T-helper 17 cell (primary cell): ENCODE data around the gene USP3. TPM values are rescaled to one million over a fixed set of nuclear protein-coding genes. Genes with fewer than 3 reads are reported as not detected.
"Not testable (repeated sequence)": the region's sequence is repeated elsewhere in the genome, so short reads cannot be mapped to it uniquely, and the experiment has no call there.

Source experiments
- ATAC-seq: fragments of 150-1000 bp; cut with Tn5 transposase; 2 replicates; pipeline ENCODE4 v1.10.0; 2021; ENCODE audit warnings: mild to moderate bottlenecking, moderate library complexity
- DNase-seq, 3 donors: peaks; one replicate each; pipeline versions ENCODE4 v3.0.0 to v3.0.0-alpha.2; 2020 to 2021
- H3K9me3 ChIP-seq: one replicate; pipeline ENCODE4 v1.7.0; 2013; ENCODE audit warnings: low read length, mild to moderate bottlenecking; ENCODE audit not compliant: control insufficient read depth, poor library complexity, severe bottlenecking
- H3K27ac Mint-ChIP-seq: one replicate; pipeline ENCODE4 v1.8.0; 2022; ENCODE audit warnings: mild to moderate bottlenecking, moderate library complexity, mixed read lengths
- H3K27me3 Mint-ChIP-seq: one replicate; pipeline ENCODE4 v1.8.0; 2022; ENCODE audit warnings: mixed read lengths
- H3K36me3 Mint-ChIP-seq: one replicate; pipeline ENCODE4 v1.8.0; 2022; ENCODE audit warnings: low read depth, mixed read lengths
- H3K4me1 Mint-ChIP-seq: one replicate; pipeline ENCODE4 v1.8.0; 2022; ENCODE audit warnings: mild to moderate bottlenecking, mixed read lengths
- H3K4me3 Mint-ChIP-seq: one replicate; pipeline ENCODE4 v1.8.0; 2022; ENCODE audit warnings: mild to moderate bottlenecking, moderate library complexity, mixed read lengths
- total RNA-seq, 4 donors: library from RNA in 2 of 4; stranded (reverse) in 2 of 4; gene quantifications; one replicate each; pipeline ENCODE4 v1.2.3 and lab custom pipeline; 2022 to 2026

USP3 gene
- total RNA-seq, 2 donors from 2014 or later, result 219 to 288 TPM

DNA sequence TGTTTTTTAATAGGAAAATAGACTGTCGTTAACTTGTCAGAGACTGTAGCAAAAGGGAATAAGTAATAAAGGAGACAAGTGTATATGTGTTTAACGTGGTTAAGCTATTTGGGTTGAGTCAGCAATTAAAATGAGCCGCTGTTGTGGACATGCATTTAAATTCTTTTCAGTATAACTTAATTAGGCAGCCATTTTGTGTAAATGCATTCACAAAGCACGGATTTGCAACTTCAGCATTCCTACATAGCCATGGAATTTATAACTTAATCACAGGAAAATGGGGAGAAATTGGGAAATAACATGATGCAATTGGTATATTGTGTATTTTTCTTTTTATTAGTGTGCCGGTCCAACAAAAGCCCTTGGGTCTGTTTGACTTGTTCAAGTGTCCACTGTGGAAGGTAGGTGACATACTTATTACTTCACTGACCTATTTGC is 27.9 kb downstream of the USP3 start:
- H3K9me3 ChIP-seq, result no peaks in the 10 kb centered on the region
- H3K36me3 Mint-ChIP-seq, result peaks cover 2% of the 10 kb centered on the region
- H3K27ac Mint-ChIP-seq, result peak overlapping the region; percentile 62
- DNase-seq (no peak), ATAC-seq (no peak)
- H3K27me3 Mint-ChIP-seq, result no peaks in the 10 kb centered on the region
- H3K4me1 Mint-ChIP-seq, result peaks cover 59% of the 10 kb centered on the region
- no peak overlapping the region for H3K4me3 Mint-ChIP-seq

DNA sequence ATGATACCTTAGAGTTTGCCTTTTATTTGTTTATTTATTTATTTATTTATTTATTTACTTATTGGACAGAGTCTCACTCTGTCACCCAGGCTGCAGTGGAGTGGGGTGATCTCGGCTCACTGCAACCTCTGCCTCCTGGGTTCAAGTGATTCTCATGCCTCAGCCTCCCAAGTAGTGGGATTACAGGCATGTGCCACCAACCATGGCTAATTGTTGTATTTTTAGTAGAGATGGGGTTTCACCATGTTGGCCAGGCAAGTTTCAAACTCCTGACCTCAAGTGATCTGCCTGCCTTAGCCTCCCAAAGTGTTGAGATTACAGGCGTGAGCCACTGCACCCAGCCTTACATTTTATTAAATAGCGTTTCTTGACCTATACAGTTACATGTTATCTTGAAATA is 30.5 kb downstream of the USP3 start:
- H3K4me3 Mint-ChIP-seq, H3K9me3 ChIP-seq, DNase-seq, H3K27me3 Mint-ChIP-seq, H3K36me3 Mint-ChIP-seq, ATAC-seq: not testable (repeated sequence)
- peak overlapping the region; percentile 74 for H3K27ac Mint-ChIP-seq
- peaks cover 47% of the 10 kb centered on the region for H3K4me1 Mint-ChIP-seq

DNA sequence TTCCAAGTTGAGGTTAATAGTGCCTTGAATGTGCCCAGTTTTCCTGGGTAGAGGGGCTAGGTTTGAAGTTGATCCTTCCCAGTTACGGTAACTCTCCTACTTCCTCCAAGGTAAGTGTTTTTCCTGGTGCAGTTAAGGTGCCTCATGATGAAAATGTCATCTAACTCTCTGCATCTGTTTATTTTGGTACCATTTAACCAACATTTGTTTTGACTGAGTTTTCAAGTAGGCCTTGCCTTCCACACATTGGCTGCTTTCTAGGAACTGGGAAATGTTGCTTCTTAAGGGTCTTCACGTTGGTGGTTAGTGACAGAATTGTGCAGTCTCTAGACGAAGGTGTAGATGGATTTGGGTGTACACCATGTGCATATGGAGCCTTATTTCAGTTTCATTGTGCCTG is 31.3 kb downstream of the USP3 start:
- Mint-ChIP-seq H3K4me3 (no peak overlapping the region), H3K36me3 (peaks cover 6% of the 10 kb centered on the region), H3K4me1 (peaks cover 48% of the 10 kb centered on the region), H3K27ac (peak overlapping the region; percentile 74), H3K27me3 (no peaks in the 10 kb centered on the region)
- no peak for ATAC-seq
- H3K9me3 ChIP-seq, result no peaks in the 10 kb centered on the region
- DNase-seq, result no peak

DNA sequence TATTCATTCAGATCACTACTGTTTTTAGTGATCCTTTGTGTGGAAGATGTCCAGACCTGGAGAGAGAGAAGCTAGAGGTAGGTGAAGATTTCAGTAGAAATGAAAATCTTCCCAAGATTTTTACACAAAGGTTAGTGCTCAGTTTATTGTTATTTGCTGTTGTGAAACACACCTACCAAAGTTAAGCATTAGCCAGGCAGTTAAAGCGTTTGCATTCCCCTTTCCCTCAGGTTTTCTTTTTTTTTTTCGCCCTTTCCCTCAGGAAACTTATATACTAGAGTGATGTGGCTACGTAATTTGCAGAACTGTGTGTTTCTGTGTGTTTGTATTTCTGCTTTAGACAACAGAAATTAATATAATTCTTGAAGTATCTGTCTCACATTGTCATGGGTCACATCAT is 34.5 kb downstream of the USP3 start:
- DNase-seq, result no peak
- Mint-ChIP-seq H3K27me3 (no peaks in the 10 kb centered on the region), H3K4me3 (no peak overlapping the region), H3K4me1 (peaks cover 38% of the 10 kb centered on the region), H3K36me3 (peaks cover 4% of the 10 kb centered on the region), H3K27ac (no peak overlapping the region)
- ATAC-seq, result no peak
- H3K9me3 ChIP-seq, result no peaks in the 10 kb centered on the region

DNA sequence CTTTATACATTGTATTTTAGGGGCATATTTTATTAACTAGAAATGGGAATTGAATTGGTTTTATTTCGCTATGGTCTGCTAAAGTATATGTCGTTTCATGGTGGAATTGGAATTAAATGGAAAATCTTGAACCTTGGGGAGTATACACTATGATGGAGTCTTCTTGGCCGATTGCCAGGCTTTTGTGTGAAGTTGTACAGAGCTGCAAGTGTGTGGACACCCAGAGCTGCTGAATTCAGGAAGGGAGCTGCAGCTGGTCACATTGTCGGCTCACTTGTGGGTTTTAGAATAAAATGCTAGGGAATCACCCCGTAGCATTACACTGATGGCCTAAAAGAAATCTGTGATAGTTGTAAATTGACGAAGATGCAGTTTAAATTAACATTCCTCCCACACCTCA is 35.1 kb downstream of the USP3 start:
- H3K36me3 Mint-ChIP-seq, result peaks cover 8% of the 10 kb centered on the region
- no peaks in the 10 kb centered on the region for H3K9me3 ChIP-seq
- no peak overlapping the region for H3K4me3 Mint-ChIP-seq
- no peak for DNase-seq
- peak overlapping the region; percentile 59 for H3K27ac Mint-ChIP-seq
- no peaks in the 10 kb centered on the region for H3K27me3 Mint-ChIP-seq
- peaks cover 44% of the 10 kb centered on the region for H3K4me1 Mint-ChIP-seq
- ATAC-seq, result no peak

DNA sequence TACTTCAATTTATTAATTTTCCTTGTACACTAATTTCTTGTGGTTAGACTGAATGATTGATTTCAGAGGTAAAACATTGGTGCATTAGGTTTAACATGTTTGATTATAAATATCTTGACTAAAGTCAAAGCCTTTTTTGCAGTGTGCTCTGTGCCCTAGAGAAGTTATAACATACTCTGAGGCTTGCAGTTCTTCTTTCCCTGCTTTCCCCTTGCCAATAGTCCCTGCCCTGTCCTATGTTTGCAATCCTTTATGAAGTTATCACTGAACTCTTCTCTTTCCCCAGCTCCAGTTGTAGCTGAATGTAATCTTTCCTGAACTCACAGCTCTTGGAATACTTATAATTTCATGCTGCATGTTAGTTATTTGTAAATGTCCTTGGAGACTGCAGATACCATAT is 35.6 kb downstream of the USP3 start:
- peaks cover 10% of the 10 kb centered on the region for H3K36me3 Mint-ChIP-seq
- H3K4me3 Mint-ChIP-seq, result no peak overlapping the region
- H3K27me3 Mint-ChIP-seq, result no peaks in the 10 kb centered on the region
- peak overlapping the region; percentile 59 for H3K27ac Mint-ChIP-seq
- no peaks in the 10 kb centered on the region for H3K9me3 ChIP-seq
- H3K4me1 Mint-ChIP-seq, result peaks cover 47% of the 10 kb centered on the region
- DNase-seq, result no peak
- ATAC-seq, result no peak

DNA sequence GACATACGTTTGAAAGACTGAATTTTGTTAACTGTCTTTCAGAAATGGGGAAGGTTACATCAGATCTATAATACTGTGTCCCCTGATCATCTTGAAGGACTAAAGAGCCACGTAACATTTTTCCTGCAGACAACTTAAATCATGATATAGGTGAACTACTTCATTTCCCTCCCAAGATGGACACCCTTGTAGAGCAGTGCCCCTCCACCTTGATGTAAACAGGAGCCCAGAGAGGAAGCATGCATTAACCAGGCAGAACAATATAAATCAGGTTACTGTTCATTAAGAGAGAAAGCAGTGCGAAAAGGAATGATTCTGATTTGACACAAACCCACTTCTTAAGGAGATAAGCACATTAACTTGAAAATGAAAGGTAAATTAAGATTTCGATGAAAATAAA is 36.1 kb downstream of the USP3 start:
- H3K27me3 Mint-ChIP-seq, result no peaks in the 10 kb centered on the region
- peak overlapping the region; percentile 41 for H3K4me3 Mint-ChIP-seq
- DNase-seq (no peak), ATAC-seq (no peak)
- H3K4me1 Mint-ChIP-seq, result peaks cover 45% of the 10 kb centered on the region
- peak overlapping the region; percentile 59 for H3K27ac Mint-ChIP-seq
- H3K36me3 Mint-ChIP-seq, result peaks cover 10% of the 10 kb centered on the region
- H3K9me3 ChIP-seq, result no peaks in the 10 kb centered on the region

DNA sequence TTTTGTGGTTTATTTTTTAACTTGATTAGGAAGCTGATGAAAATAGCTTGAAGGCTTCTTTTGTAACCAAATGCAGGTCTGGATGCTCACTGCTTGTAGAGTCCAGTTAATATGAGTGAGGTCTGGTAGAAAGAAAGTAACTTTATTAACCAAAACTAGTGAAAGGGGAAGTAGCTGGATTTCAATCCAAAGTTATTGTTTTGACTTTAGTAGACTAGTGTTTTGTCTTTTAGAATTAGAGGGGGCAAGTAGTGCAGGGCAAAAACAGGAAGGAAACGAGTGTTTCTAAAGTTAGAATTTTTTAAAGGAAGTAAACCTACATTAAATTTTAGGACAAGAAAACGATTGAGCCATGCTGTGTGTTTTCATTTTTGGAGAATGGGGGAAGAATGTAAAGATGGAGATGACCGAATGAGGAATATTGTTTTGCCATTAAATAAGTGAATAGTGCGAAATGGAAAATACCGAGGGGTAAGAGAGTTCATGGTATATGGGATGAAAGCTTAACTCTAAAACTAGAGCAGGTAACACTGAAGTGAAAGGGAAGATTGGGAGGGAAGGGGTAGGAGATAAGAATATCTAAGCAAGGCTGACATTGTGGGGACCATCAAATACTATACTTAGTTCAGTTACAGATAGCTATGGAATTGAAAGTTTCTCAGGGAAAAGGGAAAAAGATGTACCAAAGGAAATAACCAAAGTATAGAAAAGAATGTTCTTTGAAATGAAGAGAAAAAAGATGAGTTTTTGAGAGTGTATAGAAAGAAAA is 40.0 kb downstream of the USP3 start:
- DNase-seq, result no peak
- ATAC-seq, result peak; percentile 38
- Mint-ChIP-seq H3K36me3 (peaks cover 8% of the 10 kb centered on the region), H3K4me1 (peaks cover 38% of the 10 kb centered on the region), H3K4me3 (peak overlapping the region; percentile 79), H3K27me3 (no peaks in the 10 kb centered on the region), H3K27ac (peak overlapping the region; percentile 92)
- no peaks in the 10 kb centered on the region for H3K9me3 ChIP-seq

DNA sequence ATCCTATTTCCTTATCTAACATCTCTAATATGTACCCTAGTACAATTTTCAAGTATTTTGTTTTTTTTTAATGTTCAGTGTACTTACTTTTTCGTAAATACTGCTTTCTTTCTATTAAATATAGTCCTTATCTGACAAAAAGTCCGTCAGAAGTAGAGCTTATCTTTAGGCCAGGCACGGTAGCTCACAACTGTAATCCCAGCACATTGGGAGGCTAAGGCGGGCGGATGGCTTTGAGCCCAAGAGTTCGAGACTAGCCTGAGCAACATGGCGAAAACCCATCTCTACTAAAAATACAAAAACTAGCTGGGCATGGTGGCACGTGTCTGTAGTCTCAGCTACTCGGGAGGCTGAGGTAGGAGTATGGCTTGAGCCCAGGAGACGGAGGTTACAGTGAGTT is 41.1 kb downstream of the USP3 start:
- ATAC-seq, result no peak
- peak overlapping the region; percentile 41 for H3K4me3 Mint-ChIP-seq
- H3K9me3 ChIP-seq, result no peaks in the 10 kb centered on the region
- DNase-seq, result no peak
- peaks cover 36% of the 10 kb centered on the region for H3K4me1 Mint-ChIP-seq
- peaks cover 6% of the 10 kb centered on the region for H3K36me3 Mint-ChIP-seq
- H3K27ac Mint-ChIP-seq, result peak overlapping the region; percentile 92
- no peaks in the 10 kb centered on the region for H3K27me3 Mint-ChIP-seq

DNA sequence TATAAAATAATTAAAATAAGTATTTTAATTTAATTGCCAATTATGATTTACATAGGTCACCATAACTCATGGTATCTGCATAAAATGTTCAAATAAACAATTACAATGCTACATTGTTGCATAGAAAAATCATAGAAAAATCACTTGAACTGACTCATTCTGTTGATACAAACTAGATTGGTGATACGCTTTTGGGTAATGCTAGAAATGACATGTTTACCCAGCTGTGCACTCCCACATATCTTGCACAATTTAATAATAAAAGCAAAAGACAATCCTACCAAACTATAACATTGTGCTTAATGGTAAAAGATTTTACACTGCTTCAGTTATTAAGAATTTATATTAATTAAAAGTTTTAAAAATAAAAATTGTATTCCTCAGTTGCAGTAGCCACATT is 47.0 kb downstream of the USP3 start:
- H3K4me1 Mint-ChIP-seq, result peaks cover 25% of the 10 kb centered on the region
- DNase-seq (no peak), ATAC-seq (no peak)
- H3K9me3 ChIP-seq, result no peaks in the 10 kb centered on the region
- H3K36me3 Mint-ChIP-seq, result no peaks in the 10 kb centered on the region
- H3K27ac Mint-ChIP-seq, result no peak overlapping the region
- H3K27me3 Mint-ChIP-seq, result no peaks in the 10 kb centered on the region
- no peak overlapping the region for H3K4me3 Mint-ChIP-seq

DNA sequence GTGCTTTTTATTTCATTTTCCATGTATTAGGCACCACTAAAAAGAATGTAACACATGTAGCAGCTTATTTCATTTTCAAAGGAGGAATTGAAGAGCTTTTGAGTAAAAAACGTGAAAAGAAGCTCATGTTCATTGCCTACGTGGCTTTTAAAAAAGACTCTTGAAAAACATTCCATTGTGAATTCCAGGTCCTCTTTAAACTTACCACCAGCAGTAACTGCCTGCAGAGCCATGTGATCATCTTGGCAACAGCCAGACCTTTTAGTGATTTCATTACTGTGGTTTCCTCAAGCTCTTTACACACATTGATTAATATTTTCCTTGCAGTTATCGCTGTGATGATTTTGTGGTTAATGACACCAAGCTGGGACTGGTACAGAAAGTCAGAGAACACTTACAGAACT is 49.0 kb downstream of the USP3 start:
- Mint-ChIP-seq H3K27ac (peak overlapping the region; percentile 89), H3K4me1 (peaks cover 21% of the 10 kb centered on the region), H3K27me3 (no peaks in the 10 kb centered on the region), H3K4me3 (no peak overlapping the region), H3K36me3 (peaks cover 3% of the 10 kb centered on the region)
- ATAC-seq, result peak; percentile 27
- no peaks in the 10 kb centered on the region for H3K9me3 ChIP-seq
- DNase-seq, result no peak

DNA sequence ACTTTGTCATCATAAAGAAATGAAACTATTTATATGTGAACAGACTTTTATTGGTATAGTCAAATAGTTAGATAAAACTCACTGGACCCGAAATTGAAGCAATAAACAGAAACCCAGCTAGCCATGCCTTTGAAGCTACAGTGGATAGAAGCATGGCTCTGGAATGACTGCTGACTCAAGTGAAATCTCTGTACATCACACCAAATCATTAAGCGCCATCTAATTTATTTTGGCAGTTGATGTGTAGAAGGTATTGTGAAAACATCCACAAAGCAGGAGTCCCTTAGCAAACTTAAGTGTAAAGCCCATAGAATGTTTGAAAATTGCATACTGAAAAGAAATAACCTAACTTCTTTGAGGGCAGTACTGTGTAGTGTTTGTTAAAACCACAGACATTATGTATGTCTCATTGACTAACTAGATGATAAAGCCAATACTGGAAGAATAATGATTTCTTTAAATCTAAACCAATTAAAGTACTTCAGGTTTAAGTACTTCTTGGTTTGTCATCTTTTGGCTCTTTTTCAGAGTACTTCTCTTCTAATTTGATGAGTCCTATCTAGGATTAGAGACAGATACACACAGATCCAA is 50.0 kb downstream of the USP3 start:
- H3K27me3 Mint-ChIP-seq, result no peaks in the 10 kb centered on the region
- H3K36me3 Mint-ChIP-seq, result peaks cover 5% of the 10 kb centered on the region
- H3K27ac Mint-ChIP-seq, result no peak overlapping the region
- ATAC-seq, result no peak
- H3K4me1 Mint-ChIP-seq, result peaks cover 25% of the 10 kb centered on the region
- no peaks in the 10 kb centered on the region for H3K9me3 ChIP-seq
- no peak for DNase-seq
- no peak overlapping the region for H3K4me3 Mint-ChIP-seq

DNA sequence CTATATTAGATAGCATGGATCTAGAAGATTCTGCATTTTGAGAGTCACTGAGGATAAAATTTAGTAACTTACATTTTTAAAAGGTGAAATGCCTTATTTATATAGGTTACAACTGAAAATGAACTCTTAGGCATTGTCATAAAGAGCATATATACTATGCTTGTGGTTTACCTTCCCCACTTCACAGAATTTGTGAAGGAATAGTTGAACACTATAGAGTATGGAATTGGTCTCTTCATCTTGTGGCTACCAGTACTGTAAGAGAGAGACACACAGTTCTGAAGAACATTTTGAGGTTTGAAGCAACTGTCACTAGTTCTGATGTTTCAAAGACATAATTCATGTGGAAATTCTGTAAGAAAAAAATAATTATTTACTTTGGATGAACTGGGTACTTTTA is 51.1 kb downstream of the USP3 start:
- peaks cover 26% of the 10 kb centered on the region for H3K4me1 Mint-ChIP-seq
- H3K27ac Mint-ChIP-seq, result peak overlapping the region; percentile 69
- ATAC-seq (no peak), DNase-seq (no peak)
- H3K9me3 ChIP-seq, result no peaks in the 10 kb centered on the region
- H3K27me3 Mint-ChIP-seq, result no peaks in the 10 kb centered on the region
- no peak overlapping the region for H3K4me3 Mint-ChIP-seq
- peaks cover 5% of the 10 kb centered on the region for H3K36me3 Mint-ChIP-seq

DNA sequence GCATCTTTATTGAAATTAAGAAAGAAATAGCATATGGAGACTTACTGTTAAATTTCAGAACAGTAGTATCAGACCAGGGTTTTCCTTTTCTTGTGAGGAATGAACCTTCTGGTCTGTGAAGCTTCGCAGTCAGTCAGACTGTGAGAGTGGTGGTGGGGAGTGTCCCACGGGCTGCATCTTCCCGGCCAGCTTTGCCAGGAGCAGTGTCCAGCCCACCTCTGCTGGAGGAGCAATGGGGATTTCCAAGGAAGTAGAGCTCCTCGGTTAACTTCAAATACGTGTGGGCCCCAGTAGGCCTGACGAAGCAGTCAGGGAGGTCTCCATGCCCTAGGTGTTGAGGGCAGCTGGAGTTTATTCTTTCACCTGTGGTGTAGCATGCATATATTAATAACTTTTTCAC is 51.9 kb downstream of the USP3 start:
- Mint-ChIP-seq H3K36me3 (peaks cover 8% of the 10 kb centered on the region), H3K4me1 (peaks cover 32% of the 10 kb centered on the region), H3K27me3 (no peaks in the 10 kb centered on the region), H3K4me3 (no peak overlapping the region), H3K27ac (peak overlapping the region; percentile 69)
- no peak for DNase-seq
- H3K9me3 ChIP-seq, result no peaks in the 10 kb centered on the region
- ATAC-seq, result peak; percentile 32
